Trophoblast cell (in vitro differentiated cells and primary cell): Measurements from ENCODE around the gene PHLPP1.

Source experiments
- DNase-seq, 2 donors: peaks; one replicate each; pipeline ENCODE4 v3.0.0-alpha.2; 2016
- H2AFZ ChIP-seq: 2 replicates; pipeline ENCODE4 v1.6.1; 2013; ENCODE audit warnings: low read length, moderate library complexity, mild to moderate bottlenecking; ENCODE audit not compliant: insufficient read depth, poor library complexity
- H2AK5ac ChIP-seq: 2 replicates; pipeline ENCODE4 v1.6.1; 2013; ENCODE audit warnings: mild to moderate bottlenecking, low read length
- H2BK120ac ChIP-seq: 2 replicates; pipeline ENCODE4 v1.6.1; 2013; ENCODE audit warnings: low read length, mild to moderate bottlenecking, moderate library complexity; ENCODE audit not compliant: insufficient read depth, poor library complexity
- H2BK12ac ChIP-seq: 2 replicates; pipeline ENCODE4 v1.6.1; 2013; ENCODE audit warnings: mild to moderate bottlenecking, low read length, moderate library complexity
- H2BK5ac ChIP-seq: 2 replicates; pipeline ENCODE4 v1.6.1; 2013; ENCODE audit warnings: low read length, low read depth, moderate library complexity, mild to moderate bottlenecking; ENCODE audit not compliant: poor library complexity
- H3K14ac ChIP-seq: 2 replicates; pipeline ENCODE4 v1.6.1; 2013; ENCODE audit warnings: mild to moderate bottlenecking, low read length
- H3K18ac ChIP-seq: 2 replicates; pipeline ENCODE4 v1.6.1; 2013; ENCODE audit warnings: mild to moderate bottlenecking, low read length
- H3K23ac ChIP-seq: 2 replicates; pipeline ENCODE4 v1.6.1; 2013; ENCODE audit warnings: low read length
- H3K27ac ChIP-seq: 2 replicates; pipeline ENCODE4 v1.5.1; 2013; ENCODE audit warnings: low read depth, mild to moderate bottlenecking, inconsistent platforms, low read length, moderate library complexity
- H3K27me3 ChIP-seq: 2 replicates; pipeline ENCODE4 v1.6.1; 2013; ENCODE audit warnings: inconsistent platforms, mild to moderate bottlenecking, low read length, moderate library complexity; ENCODE audit not compliant: insufficient read depth
- H3K36me3 ChIP-seq, 2 experiments: 1 replicate in 1 of 2; 2 replicates in 1 of 2; pipeline ENCODE4 v1.6.1; 2013; ENCODE audit warnings: low read length in 2 of 2, mild to moderate bottlenecking in 2 of 2, moderate library complexity in 1 of 2; ENCODE audit not compliant: insufficient read depth in 2 of 2, control insufficient read depth in 1 of 2
- H3K4ac ChIP-seq: 2 replicates; pipeline ENCODE4 v1.6.1; 2013; ENCODE audit warnings: low read depth, mild to moderate bottlenecking, low read length, moderate library complexity
- H3K4me1 ChIP-seq, 2 experiments: 1 replicate in 1 of 2; 2 replicates in 1 of 2; pipeline ENCODE4 v1.6.1; 2013; ENCODE audit warnings: low read length in 2 of 2, mild to moderate bottlenecking in 2 of 2, moderate library complexity in 1 of 2; ENCODE audit not compliant: insufficient read depth in 2 of 2, control insufficient read depth in 1 of 2
- H3K4me2 ChIP-seq: 2 replicates; pipeline ENCODE4 v1.6.1; 2013; ENCODE audit warnings: inconsistent platforms, mild to moderate bottlenecking, low read length, moderate library complexity
- H3K4me3 ChIP-seq: 2 replicates; pipeline ENCODE4 v1.5.1; 2013; ENCODE audit warnings: mild to moderate bottlenecking, low read depth, low read length, inconsistent platforms
- H3K79me1 ChIP-seq: one replicate; pipeline ENCODE4 v1.6.1; 2013; ENCODE audit warnings: low read length
- H3K79me2 ChIP-seq: 2 replicates; pipeline ENCODE4 v1.6.1; 2013; ENCODE audit warnings: low read length, mild to moderate bottlenecking; ENCODE audit not compliant: control insufficient read depth, insufficient read depth, poor library complexity
- H3K9ac ChIP-seq: 2 replicates; pipeline ENCODE4 v1.6.1; 2013; ENCODE audit warnings: mild to moderate bottlenecking, low read length
- H3K9me3 ChIP-seq: 2 replicates; pipeline ENCODE4 v1.6.1; 2013; ENCODE audit warnings: low read depth, mild to moderate bottlenecking, control low read depth, inconsistent platforms, low read length; ENCODE audit not compliant: insufficient read depth
- H4K12ac ChIP-seq: 2 replicates; pipeline ENCODE4 v1.6.1; 2013; ENCODE audit warnings: low read depth, mild to moderate bottlenecking, low read length, moderate library complexity
- H4K8ac ChIP-seq: 2 replicates; pipeline ENCODE4 v1.6.1; 2013; ENCODE audit warnings: low read depth, mild to moderate bottlenecking, low read length, moderate library complexity
- H4K91ac ChIP-seq: one replicate; pipeline ENCODE4 v1.6.1; 2013; ENCODE audit warnings: low read depth, mild to moderate bottlenecking, low read length, moderate library complexity
- WGBS: extraction: QIAGEN DNeasy Blood & Tissue Kit; methylation state at CpG from one replicate; pipeline ENCODE4 v1.1.7; 2013; ENCODE audit warnings: missing lambda C conversion rate; ENCODE audit not compliant: insufficient read length, insufficient coverage; ENCODE audit errors: extremely low coverage; 5-methylcytosine and 5-hydroxymethylcytosine counted together

Gene PHLPP1

GRCh38 chr18:62690236-62690815 is 25.0 kb upstream of the PHLPP1 start:
- H2AK5ac ChIP-seq = no peak overlapping the region
- DNase-seq = no peak
- no peak overlapping the region for H3K14ac ChIP-seq
- no peak overlapping the region for H3K18ac ChIP-seq
- no peaks in the 10 kb centered on the region for H3K36me3 ChIP-seq
- H2BK5ac ChIP-seq = no peak overlapping the region
- H3K27ac ChIP-seq = no peak overlapping the region
- no peak overlapping the region for H4K8ac ChIP-seq
- no peak overlapping the region for H4K91ac ChIP-seq
- H3K23ac ChIP-seq = no peak overlapping the region
- H3K9ac ChIP-seq = no peak overlapping the region
- no peak overlapping the region for H3K4me2 ChIP-seq
- H3K4ac ChIP-seq = no peak overlapping the region
- H4K12ac ChIP-seq = no peak overlapping the region
- H3K9me3 ChIP-seq = peaks cover 10% of the 10 kb centered on the region
- no peak overlapping the region for H2BK120ac ChIP-seq
- no CpG with 5 or more reads among the region's 6 CpGs for WGBS
- H3K27me3 ChIP-seq = no peaks in the 10 kb centered on the region
- peaks cover 0 to 2% of the 10 kb centered on the region in 2 experiments for H3K4me1 ChIP-seq
- no peak overlapping the region for H3K4me3 ChIP-seq
- H3K79me1 ChIP-seq = peaks cover 2% of the 10 kb centered on the region
- no peak overlapping the region for H2BK12ac ChIP-seq
- no peak overlapping the region for H2AFZ ChIP-seq
- no peaks in the 10 kb centered on the region for H3K79me2 ChIP-seq

GRCh38 chr18:62693659-62694058 is 21.7 kb upstream of the PHLPP1 start:
- H3K9me3 ChIP-seq = peaks cover 6% of the 10 kb centered on the region
- no peaks in the 10 kb centered on the region for H3K79me2 ChIP-seq

GRCh38 chr18:62697636-62698035 is 17.7 kb upstream of the PHLPP1 start:
- no peak overlapping the region for H3K18ac ChIP-seq
- H3K4me1 ChIP-seq = no peaks in the 10 kb centered on the region
- no peak overlapping the region for H3K23ac ChIP-seq
- no peak overlapping the region for H3K4me2 ChIP-seq
- H4K8ac ChIP-seq = no peak overlapping the region
- no peaks in the 10 kb centered on the region for H3K79me2 ChIP-seq
- no peak overlapping the region for H3K14ac ChIP-seq
- no peak overlapping the region for H2BK120ac ChIP-seq
- no peaks in the 10 kb centered on the region for H3K9me3 ChIP-seq
- H3K4me3 ChIP-seq = no peak overlapping the region
- no peak overlapping the region for H3K4ac ChIP-seq
- DNase-seq = no peak
- H3K9ac ChIP-seq = no peak overlapping the region
- no peak overlapping the region for H4K91ac ChIP-seq
- no peak overlapping the region for H2BK12ac ChIP-seq
- H4K12ac ChIP-seq = no peak overlapping the region
- H3K79me1 ChIP-seq = no peaks in the 10 kb centered on the region
- H2AK5ac ChIP-seq = no peak overlapping the region
- H3K27ac ChIP-seq = no peak overlapping the region
- no peak overlapping the region for H2BK5ac ChIP-seq
- H3K36me3 ChIP-seq = no peaks in the 10 kb centered on the region
- no peaks in the 10 kb centered on the region for H3K27me3 ChIP-seq
- no peak overlapping the region for H2AFZ ChIP-seq

More at GRCh38 chr18:62693659-62694058, 21.7 kb upstream of the PHLPP1 start:
- Histone ChIP-seq H3K36me3 (no peaks in the 10 kb centered on the region), H4K91ac (no peak overlapping the region), H3K18ac (no peak overlapping the region), H2BK5ac (no peak overlapping the region), H3K14ac (no peak overlapping the region), H2AK5ac (no peak overlapping the region), H3K4me3 (no peak overlapping the region), H2AFZ (no peak overlapping the region), H3K79me1 (no peaks in the 10 kb centered on the region), H3K23ac (no peak overlapping the region), H3K4me1 (no peaks in the 10 kb centered on the region), H3K4ac (no peak overlapping the region), H4K12ac (no peak overlapping the region), H2BK12ac (no peak overlapping the region), H2BK120ac (no peak overlapping the region), H3K9ac (no peak overlapping the region), H3K27ac (no peak overlapping the region), H3K4me2 (no peak overlapping the region), H4K8ac (no peak overlapping the region), H3K27me3 (no peaks in the 10 kb centered on the region)
- no peak for DNase-seq
- WGBS = no CpG with 5 or more reads among the region's 1 CpG

GRCh38 chr18:62702259-62702658 is 13.1 kb upstream of the PHLPP1 start:
- Histone ChIP-seq H3K4me1 (no peaks in the 10 kb centered on the region), H3K27me3 (no peaks in the 10 kb centered on the region), H3K23ac (no peak overlapping the region), H3K4ac (no peak overlapping the region), H3K79me1 (no peaks in the 10 kb centered on the region), H4K8ac (no peak overlapping the region), H3K79me2 (no peaks in the 10 kb centered on the region), H2BK5ac (no peak overlapping the region), H4K12ac (no peak overlapping the region), H3K18ac (no peak overlapping the region), H2BK12ac (no peak overlapping the region), H2AK5ac (no peak overlapping the region), H3K27ac (no peak overlapping the region), H3K4me3 (no peak overlapping the region), H3K36me3 (no peaks in the 10 kb centered on the region), H3K9ac (no peak overlapping the region), H3K14ac (no peak overlapping the region), H2AFZ (no peak overlapping the region), H2BK120ac (no peak overlapping the region), H3K9me3 (no peaks in the 10 kb centered on the region), H3K4me2 (no peak overlapping the region), H4K91ac (no peak overlapping the region)
- no CpG with 5 or more reads among the region's 9 CpGs for WGBS
- no peak for DNase-seq
